Fibroblast of peridontal ligament (primary cell): ENCODE results near the gene PTPN9.

Source experiments
- DNase-seq: peaks from one replicate; pipeline ENCODE4 v3.0.0-alpha.2; 2010; ENCODE audit errors: extremely low read depth

PTPN9 gene

DNA sequence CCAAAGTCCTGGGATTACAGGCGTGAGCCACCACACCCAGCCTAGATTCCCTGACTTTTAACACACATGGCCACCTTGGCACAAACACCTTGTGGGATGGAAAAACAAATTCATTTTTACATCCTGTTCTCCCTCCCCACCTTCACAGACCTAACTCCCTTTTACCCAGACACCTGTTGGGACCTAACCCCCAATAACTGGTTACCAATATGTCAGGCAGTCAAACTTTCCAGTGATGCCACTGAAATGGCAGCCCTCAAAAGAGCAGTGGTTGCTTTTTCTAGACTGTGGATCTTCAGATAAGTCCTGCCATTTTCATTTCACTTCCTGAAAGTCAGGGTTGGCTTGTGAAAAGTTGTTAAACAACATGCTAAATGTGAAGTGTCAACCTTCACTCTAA lies 162.5 kb downstream of the PTPN9 start:
- DNase-seq: no peak
